ENCODE measurements around the gene KAZN.

Gene KAZN

DNA sequence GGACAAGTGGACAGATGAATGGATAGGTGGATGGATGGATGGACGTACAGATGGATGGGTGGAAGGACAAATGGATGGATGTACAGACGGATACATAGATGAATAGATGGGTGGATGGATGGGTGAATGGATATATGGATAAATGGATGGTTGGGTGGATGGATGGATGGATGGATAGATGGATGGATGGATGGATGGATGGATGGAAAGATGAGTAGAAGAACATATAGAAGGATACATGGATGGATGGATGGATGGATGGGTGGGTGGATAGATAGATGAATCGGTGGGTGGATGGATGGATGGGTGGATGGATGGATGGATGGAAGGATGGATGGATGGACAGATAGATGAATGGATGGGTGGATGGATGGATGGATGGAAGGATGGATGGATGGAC lies 274.3 kb downstream of the KAZN start:
- no peaks in the 10 kb centered on the region for H3K9me3 ChIP-seq (ENCODE audit: control insufficient read depth, low read length)
- no peak for DNase-seq (ENCODE audit: low read depth)
- H3K9ac ChIP-seq (ENCODE audit: low read length) = no peak overlapping the region
- no peaks in the 10 kb centered on the region for H3K4me1 ChIP-seq (ENCODE audit: control insufficient read depth, insufficient read depth, low read length)
- peaks cover 4% of the 10 kb centered on the region for H3K27me3 ChIP-seq (replicated peaks; ENCODE audit: control insufficient read depth, insufficient read depth, low read length)
- H3K36me3 ChIP-seq (ENCODE audit: control insufficient read depth, insufficient read depth, low read length, severe bottlenecking) = no peaks in the 10 kb centered on the region
- H3K4me3 ChIP-seq (ENCODE audit: low read length) = no peak overlapping the region

- H3K36me3 ChIP-seq (ENCODE audit: control insufficient read depth, insufficient read depth, low read length, severe bottlenecking) = no peaks in the 10 kb centered on the region
- H3K9ac ChIP-seq (ENCODE audit: low read length) = no peak overlapping the region
- no peaks in the 10 kb centered on the region for H3K4me1 ChIP-seq (ENCODE audit: control insufficient read depth, insufficient read depth, low read length)
- peaks cover 4% of the 10 kb centered on the region for H3K27me3 ChIP-seq (replicated peaks; ENCODE audit: control insufficient read depth, insufficient read depth, low read length)
- DNase-seq (ENCODE audit: low read depth) = no peak
- no peaks in the 10 kb centered on the region for H3K9me3 ChIP-seq (ENCODE audit: control insufficient read depth, low read length)
- H3K4me3 ChIP-seq (ENCODE audit: low read length) = no peak overlapping the region
Measured at GRCh38 chr1:14873677-14874076, 275.2 kb downstream of the KAZN start.

GRCh38 chr1:14875524-14876509 lies 277.3 kb downstream of the KAZN start:
- Histone ChIP-seq H3K9ac (ENCODE audit: low read length) (no peak overlapping the region), H3K4me1 (ENCODE audit: control insufficient read depth, insufficient read depth, low read length) (peaks cover 13% of the 10 kb centered on the region), H3K9me3 (ENCODE audit: control insufficient read depth, low read length) (no peaks in the 10 kb centered on the region), H3K36me3 (ENCODE audit: control insufficient read depth, insufficient read depth, low read length, severe bottlenecking) (no peaks in the 10 kb centered on the region), H3K4me3 (ENCODE audit: low read length) (no peak overlapping the region), H3K27me3 (replicated peaks; ENCODE audit: control insufficient read depth, insufficient read depth, low read length) (peaks cover 4% of the 10 kb centered on the region)
- no peak for DNase-seq (ENCODE audit: low read depth)

DNA sequence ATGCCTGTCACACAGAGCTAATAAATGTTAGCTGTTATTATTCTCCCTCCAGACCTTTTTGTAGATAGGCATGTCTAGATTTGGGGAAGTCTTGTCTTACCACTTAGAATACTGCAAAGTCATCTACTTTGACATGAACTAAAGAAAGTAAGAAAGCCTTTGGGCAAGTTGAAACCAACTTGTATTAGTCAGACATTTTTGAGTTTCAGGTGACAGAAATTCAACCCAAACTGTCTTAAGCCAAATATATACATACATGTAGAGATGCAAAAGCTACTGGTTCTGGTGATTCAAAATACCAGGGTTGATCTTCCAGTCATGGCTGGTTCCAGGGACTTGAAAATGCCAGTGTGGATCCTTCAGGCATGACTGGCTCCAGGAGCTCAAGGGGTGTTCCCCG lies 278.3 kb downstream of the KAZN start:
- no peak overlapping the region for H3K4me3 ChIP-seq (ENCODE audit: low read length)
- DNase-seq (ENCODE audit: low read depth) = no peak
- H3K36me3 ChIP-seq (ENCODE audit: control insufficient read depth, insufficient read depth, low read length, severe bottlenecking) = no peaks in the 10 kb centered on the region

GRCh38 chr1:14877224-14877623 lies 278.7 kb downstream of the KAZN start:
- Histone ChIP-seq H3K9ac (ENCODE audit: low read length) (no peak overlapping the region), H3K27me3 (replicated peaks; ENCODE audit: control insufficient read depth, insufficient read depth, low read length) (peaks cover 4% of the 10 kb centered on the region), H3K36me3 (ENCODE audit: control insufficient read depth, insufficient read depth, low read length, severe bottlenecking) (no peaks in the 10 kb centered on the region), H3K9me3 (ENCODE audit: control insufficient read depth, low read length) (no peaks in the 10 kb centered on the region), H3K4me3 (ENCODE audit: low read length) (no peak overlapping the region), H3K4me1 (ENCODE audit: control insufficient read depth, insufficient read depth, low read length) (peaks cover 21% of the 10 kb centered on the region)
- no peak for DNase-seq (ENCODE audit: low read depth)

More for the DNA sequence above, 278.3 kb downstream of the KAZN start:
- H3K27me3 ChIP-seq (replicated peaks; ENCODE audit: control insufficient read depth, insufficient read depth, low read length) = peaks cover 4% of the 10 kb centered on the region
- H3K4me1 ChIP-seq (ENCODE audit: control insufficient read depth, insufficient read depth, low read length) = peaks cover 21% of the 10 kb centered on the region
- H3K9me3 ChIP-seq (ENCODE audit: control insufficient read depth, low read length) = no peaks in the 10 kb centered on the region
- H3K9ac ChIP-seq (ENCODE audit: low read length) = no peak overlapping the region

- Histone ChIP-seq H3K9me3 (ENCODE audit: control insufficient read depth, low read length) (no peaks in the 10 kb centered on the region), H3K27me3 (replicated peaks; ENCODE audit: control insufficient read depth, insufficient read depth, low read length) (peaks cover 4% of the 10 kb centered on the region), H3K9ac (ENCODE audit: low read length) (no peak overlapping the region), H3K4me3 (ENCODE audit: low read length) (no peak overlapping the region), H3K36me3 (ENCODE audit: control insufficient read depth, insufficient read depth, low read length, severe bottlenecking) (no peaks in the 10 kb centered on the region), H3K4me1 (ENCODE audit: control insufficient read depth, insufficient read depth, low read length) (peaks cover 21% of the 10 kb centered on the region)
- DNase-seq (ENCODE audit: low read depth) = no peak
Measured at GRCh38 chr1:14878124-14878523, 279.6 kb downstream of the KAZN start.

GRCh38 chr1:14878951-14879350 lies 280.5 kb downstream of the KAZN start:
- Histone ChIP-seq H3K4me3 (ENCODE audit: low read length) (no peak overlapping the region), H3K36me3 (ENCODE audit: control insufficient read depth, insufficient read depth, low read length, severe bottlenecking) (no peaks in the 10 kb centered on the region), H3K9ac (ENCODE audit: low read length) (no peak overlapping the region), H3K27me3 (replicated peaks; ENCODE audit: control insufficient read depth, insufficient read depth, low read length) (no peaks in the 10 kb centered on the region), H3K4me1 (ENCODE audit: control insufficient read depth, insufficient read depth, low read length) (peaks cover 21% of the 10 kb centered on the region), H3K9me3 (ENCODE audit: control insufficient read depth, low read length) (no peaks in the 10 kb centered on the region)
- no peak for DNase-seq (ENCODE audit: low read depth)

- peaks cover 21% of the 10 kb centered on the region for H3K4me1 ChIP-seq (ENCODE audit: control insufficient read depth, insufficient read depth, low read length)
- no peaks in the 10 kb centered on the region for H3K9me3 ChIP-seq (ENCODE audit: control insufficient read depth, low read length)
- DNase-seq (ENCODE audit: low read depth) = peak; percentile 8
- H3K9ac ChIP-seq (ENCODE audit: low read length) = peak overlapping the region; percentile 50
- H3K4me3 ChIP-seq (ENCODE audit: low read length) = peak overlapping the region; percentile 55
- H3K27me3 ChIP-seq (replicated peaks; ENCODE audit: control insufficient read depth, insufficient read depth, low read length) = no peaks in the 10 kb centered on the region
- H3K36me3 ChIP-seq (ENCODE audit: control insufficient read depth, insufficient read depth, low read length, severe bottlenecking) = no peaks in the 10 kb centered on the region
Measured at GRCh38 chr1:14880456-14881316, 282.2 kb downstream of the KAZN start.

GRCh38 chr1:14881775-14882672 lies 283.5 kb downstream of the KAZN start:
- no peak for DNase-seq (ENCODE audit: low read depth)
- no peak overlapping the region for H3K4me3 ChIP-seq (ENCODE audit: low read length)
- no peaks in the 10 kb centered on the region for H3K36me3 ChIP-seq (ENCODE audit: control insufficient read depth, insufficient read depth, low read length, severe bottlenecking)
- H3K27me3 ChIP-seq (replicated peaks; ENCODE audit: control insufficient read depth, insufficient read depth, low read length) = no peaks in the 10 kb centered on the region
- H3K9me3 ChIP-seq (ENCODE audit: control insufficient read depth, low read length) = no peaks in the 10 kb centered on the region
- peaks cover 21% of the 10 kb centered on the region for H3K4me1 ChIP-seq (ENCODE audit: control insufficient read depth, insufficient read depth, low read length)
- no peak overlapping the region for H3K9ac ChIP-seq (ENCODE audit: low read length)

- Histone ChIP-seq H3K9me3 (ENCODE audit: control insufficient read depth, low read length) (no peaks in the 10 kb centered on the region), H3K36me3 (ENCODE audit: control insufficient read depth, insufficient read depth, low read length, severe bottlenecking) (no peaks in the 10 kb centered on the region), H3K27me3 (replicated peaks; ENCODE audit: control insufficient read depth, insufficient read depth, low read length) (no peaks in the 10 kb centered on the region), H3K4me3 (ENCODE audit: low read length) (no peak overlapping the region), H3K9ac (ENCODE audit: low read length) (no peak overlapping the region), H3K4me1 (ENCODE audit: control insufficient read depth, insufficient read depth, low read length) (peaks cover 19% of the 10 kb centered on the region)
- DNase-seq (ENCODE audit: low read depth) = no peak
Measured at GRCh38 chr1:14884614-14885175, 286.2 kb downstream of the KAZN start.

All from adipocyte (in vitro differentiated cells).